Gastrocnemius medialis (tissue), 4 donors: ENCODE data around the gene PKN1. TPM values are rescaled to one million over a fixed set of nuclear protein-coding genes. Genes with fewer than 3 reads are reported as not detected.

Source experiments
- ATAC-seq, 2 donors: fragments of 150-250 bp; one replicate each; pipeline ENCODE4 v1.9.1; 2016
- DNase-seq, 2 donors: peaks; one replicate each; pipeline ENCODE4 v3.0.0-alpha.2; 2019
- H3K27ac ChIP-seq, 4 donors: fragments of 200-600 bp; sonication (generic); 1 replicate in 1 of 4; 2 replicates in 3 of 4; pipeline ENCODE4 v1.5.1; 2016 to 2018; ENCODE audit warnings: mild to moderate bottlenecking in 2 of 4, moderate library complexity in 1 of 4
- H3K27me3 ChIP-seq, 3 donors: fragments of 200-600 bp; sonication (generic) in 2 of 3; 1 replicate in 1 of 3; 2 replicates in 2 of 3; pipeline versions ENCODE4 v1.5.1 to v1.6.0; 2016 to 2019; ENCODE audit warnings: mild to moderate bottlenecking in 1 of 3, moderate library complexity in 1 of 3
- H3K36me3 ChIP-seq, 2 donors: fragments of 200-600 bp; sonication (generic) in 1 of 2; one replicate each; pipeline ENCODE4 v1.5.1; 2017 to 2018
- H3K4me1 ChIP-seq, 2 donors: fragments of 200-600 bp; sonication (generic) in 1 of 2; one replicate each; pipeline ENCODE4 v1.5.1; 2016 to 2017; ENCODE audit warnings: mild to moderate bottlenecking in 2 of 2
- H3K4me3 ChIP-seq, 4 donors: fragments of 200-600 bp; sonication (generic) in 3 of 4; 1 replicate in 1 of 4; 2 replicates in 3 of 4; pipeline ENCODE4 v1.5.1; 2016 to 2019; ENCODE audit warnings: mild to moderate bottlenecking in 2 of 4
- H3K9me3 ChIP-seq, 3 donors: fragments of 200-600 bp; sonication (generic) in 2 of 3; 1 replicate in 1 of 3; 2 replicates in 2 of 3; pipeline ENCODE4 v1.5.1; 2016 to 2019
- CTCF ChIP-seq, 5 experiments: fragments of 450-650 bp in 3 of 5; fragments of 200-600 bp in 2 of 5; sonication (generic) in 2 of 5; IDR thresholded peaks in 4 of 5; conservative IDR thresholded peaks in 1 of 5; 1 replicate in 4 of 5; 2 replicates in 1 of 5; pipeline ENCODE4 v1.5.1; 2016 to 2019; ENCODE audit warnings: antibody characterized with exemption in 5 of 5, mild to moderate bottlenecking in 3 of 5, moderate library complexity in 3 of 5
- POLR2A ChIP-seq, 2 donors: fragments of 450-650 bp; IDR thresholded peaks; one replicate each; pipeline ENCODE4 v1.6.1; 2017; ENCODE audit warnings: antibody characterized with exemption in 2 of 2, mild to moderate bottlenecking in 2 of 2, moderate library complexity in 2 of 2
- in situ Hi-C, 4 donors: fragments of 200-750 bp; cut with MboI; loops; one replicate each; pipeline versions ENCODE4 v1.15.0 to v1.8.0; 2017; ENCODE audit warnings: low sequenced_read_pairs in 4 of 4
- intact Hi-C: fragments of 100-400 bp; cut with DNase I; formaldehyde crosslinking; loops from one replicate; pipeline ENCODE4 v1.15.1; 2023; ENCODE audit warnings: low total_unique reads
- total RNA-seq, 4 donors: library from RNA; depleted of rRNA; stranded (reverse); fragments of >200 nt; gene quantifications; one replicate each; pipeline versions ENCODE4 v1.1.0 to v1.2.3, GENCODE V29; 2016

The PKN1 gene
- total RNA-seq, 4 donors from 2014 or later = 52.1 to 130 (median 81.3) TPM

- Histone ChIP-seq H3K36me3 (peaks cover 0 to 22% of the 10 kb centered on the region in 2 donors), H3K27ac (peak within 1 kb of the TSS; percentile 96 to 100 (median 100)), H3K4me1 (peaks cover 31 to 33% of the 10 kb centered on the region in 2 donors), H3K27me3 (no peaks in the 10 kb centered on the region), H3K9me3 (no peaks in the 10 kb centered on the region), H3K4me3 (peak within 1 kb of the TSS; percentile 68 to 99 (median 88))
- intact Hi-C loops = loop anchor here (1.0 to 5.0 kb wide), 4 partner anchors 11 to 400 kb away; partner anchors contain the start of genes ADGRE5 and TECR
- in situ Hi-C loops = loop anchor here in 1 of 4 donors (10.0 kb wide), 1 partner anchor 47 kb away; no protein-coding TSS in a partner anchor
- TF ChIP-seq CTCF (IDR thresholded peaks at IDR 0.05 in 4 of 5, conservative IDR thresholded peaks at IDR 0.05 in 1 of 5) (no peak), POLR2A (IDR thresholded peaks at IDR 0.05) (peak; percentile 95 to 100)
- peak; percentile 76 to 81 for DNase-seq
- ATAC-seq = peak; percentile 79 to 81
These were observed 84.9 kb downstream of the PKN1 start, which contains the start of gene DNAJB1 for GRCh38 chr19:14517840-14518505. TSS of gene DNAJB1 (minus strand) at chr19:14518397. CDS start at chr19:14518349, 48 bp downstream.

DNA sequence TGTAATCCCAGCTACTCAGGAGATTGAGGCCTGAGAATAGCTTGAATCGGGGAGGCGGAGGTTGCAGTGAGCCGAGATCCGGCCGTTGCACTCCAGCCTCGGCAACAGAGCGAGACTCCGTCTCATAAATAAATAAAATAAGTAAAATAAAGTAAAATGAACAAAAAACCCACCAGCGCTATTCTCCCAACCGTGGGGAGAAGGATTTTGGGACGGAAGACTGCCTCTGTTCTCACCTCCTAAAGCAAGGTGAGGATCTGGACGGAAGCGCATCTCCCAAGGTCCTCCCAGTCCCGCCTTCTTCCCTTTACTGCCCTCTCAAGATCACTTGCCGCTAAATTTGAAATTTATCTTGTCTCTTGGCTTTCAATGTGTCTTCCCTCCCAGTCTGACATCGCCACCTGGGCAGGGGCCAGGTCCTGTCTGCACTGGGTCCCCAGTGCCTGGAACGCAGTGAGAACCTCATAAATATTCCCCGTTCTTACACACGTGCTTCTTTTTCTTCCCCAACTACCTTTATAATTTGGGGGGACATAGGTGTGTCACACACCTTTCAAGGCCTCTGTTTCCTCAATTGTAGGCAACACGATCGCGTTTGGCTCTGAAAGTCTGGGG is 86.2 kb downstream of the PKN1 start:
- peak overlapping the region; percentile 95 to 100 (median 98) for H3K27ac ChIP-seq
- no peak for ATAC-seq
- intact Hi-C loops (loop anchor here (5.0 kb wide), 1 partner anchor 137 kb away; the partner anchor contains the start of gene ADGRE5), in situ Hi-C loops (loop anchor here in 1 of 4 donors (10.0 kb wide), 1 partner anchor 45 kb away; no protein-coding TSS in a partner anchor)
- peaks cover 0 to 22% of the 10 kb centered on the region in 2 donors for H3K36me3 ChIP-seq
- TF ChIP-seq CTCF (IDR thresholded peaks at IDR 0.05 in 4 of 5, conservative IDR thresholded peaks at IDR 0.05 in 1 of 5) (no peak), POLR2A (IDR thresholded peaks at IDR 0.05) (no peak)
- no peaks in the 10 kb centered on the region for H3K27me3 ChIP-seq
- peaks cover 31 to 33% of the 10 kb centered on the region in 2 donors for H3K4me1 ChIP-seq
- no peak for DNase-seq
- no peaks in the 10 kb centered on the region for H3K9me3 ChIP-seq
- H3K4me3 ChIP-seq = peak overlapping the region in 3 of 4 donors; percentile 40 to 59 (median 52)

DNA sequence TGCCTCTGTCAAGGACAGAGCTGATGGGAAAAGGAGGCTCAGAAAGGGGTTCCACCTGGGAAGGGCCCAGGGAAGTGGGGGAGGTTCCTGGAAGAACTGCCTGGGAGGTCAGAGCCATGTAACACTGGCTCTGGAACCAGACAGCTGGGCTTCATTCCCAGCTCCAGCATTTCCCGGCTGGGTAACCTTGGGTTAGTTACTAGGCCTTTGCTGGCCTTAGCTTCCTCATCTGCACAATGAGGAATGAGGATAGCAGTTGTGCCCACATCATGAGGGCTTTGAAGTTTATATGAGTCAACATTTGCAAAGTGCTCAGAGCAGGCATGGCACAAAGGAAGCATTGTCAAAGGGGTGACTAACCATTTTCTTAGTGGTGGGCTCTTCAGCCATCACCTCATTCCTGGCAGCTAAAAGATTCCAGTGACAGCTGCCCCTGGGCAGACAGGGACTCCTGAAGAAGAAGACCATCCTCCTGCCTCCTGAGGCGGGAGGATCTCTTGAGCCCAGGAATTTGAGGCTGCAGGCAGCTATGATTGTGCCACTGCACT is 86.8 kb downstream of the PKN1 start:
- intact Hi-C loops = loop anchor here (5.0 kb wide), 1 partner anchor 138 kb away; the partner anchor contains the start of gene ADGRE5
- ATAC-seq = no peak

More for the DNA sequence above, 86.8 kb downstream of the PKN1 start:
- in situ Hi-C loops = loop anchor here in 1 of 4 donors (10.0 kb wide), 1 partner anchor 45 kb away; no protein-coding TSS in a partner anchor
- TF ChIP-seq POLR2A (IDR thresholded peaks at IDR 0.05) (no peak), CTCF (IDR thresholded peaks at IDR 0.05 in 4 of 5, conservative IDR thresholded peaks at IDR 0.05 in 1 of 5) (no peak)
- no peak overlapping the region for H3K4me3 ChIP-seq
- H3K27ac ChIP-seq = peak overlapping the region; percentile 95 to 100 (median 98)
- no peaks in the 10 kb centered on the region for H3K9me3 ChIP-seq
- H3K4me1 ChIP-seq = peaks cover 30% of the 10 kb centered on the region in 2 donors
- H3K36me3 ChIP-seq = peaks cover 0 to 16% of the 10 kb centered on the region in 2 donors
- no peak for DNase-seq
- H3K27me3 ChIP-seq = no peaks in the 10 kb centered on the region
